Iris pigment epithelial cell (primary cell): Measurements from ENCODE around the gene CGNL1.

ENCODE experiments used
- DNase-seq: peaks from one replicate; pipeline ENCODE4 v3.0.0-alpha.2; 2011; ENCODE audit warnings: low read depth

CGNL1 gene, protein sequence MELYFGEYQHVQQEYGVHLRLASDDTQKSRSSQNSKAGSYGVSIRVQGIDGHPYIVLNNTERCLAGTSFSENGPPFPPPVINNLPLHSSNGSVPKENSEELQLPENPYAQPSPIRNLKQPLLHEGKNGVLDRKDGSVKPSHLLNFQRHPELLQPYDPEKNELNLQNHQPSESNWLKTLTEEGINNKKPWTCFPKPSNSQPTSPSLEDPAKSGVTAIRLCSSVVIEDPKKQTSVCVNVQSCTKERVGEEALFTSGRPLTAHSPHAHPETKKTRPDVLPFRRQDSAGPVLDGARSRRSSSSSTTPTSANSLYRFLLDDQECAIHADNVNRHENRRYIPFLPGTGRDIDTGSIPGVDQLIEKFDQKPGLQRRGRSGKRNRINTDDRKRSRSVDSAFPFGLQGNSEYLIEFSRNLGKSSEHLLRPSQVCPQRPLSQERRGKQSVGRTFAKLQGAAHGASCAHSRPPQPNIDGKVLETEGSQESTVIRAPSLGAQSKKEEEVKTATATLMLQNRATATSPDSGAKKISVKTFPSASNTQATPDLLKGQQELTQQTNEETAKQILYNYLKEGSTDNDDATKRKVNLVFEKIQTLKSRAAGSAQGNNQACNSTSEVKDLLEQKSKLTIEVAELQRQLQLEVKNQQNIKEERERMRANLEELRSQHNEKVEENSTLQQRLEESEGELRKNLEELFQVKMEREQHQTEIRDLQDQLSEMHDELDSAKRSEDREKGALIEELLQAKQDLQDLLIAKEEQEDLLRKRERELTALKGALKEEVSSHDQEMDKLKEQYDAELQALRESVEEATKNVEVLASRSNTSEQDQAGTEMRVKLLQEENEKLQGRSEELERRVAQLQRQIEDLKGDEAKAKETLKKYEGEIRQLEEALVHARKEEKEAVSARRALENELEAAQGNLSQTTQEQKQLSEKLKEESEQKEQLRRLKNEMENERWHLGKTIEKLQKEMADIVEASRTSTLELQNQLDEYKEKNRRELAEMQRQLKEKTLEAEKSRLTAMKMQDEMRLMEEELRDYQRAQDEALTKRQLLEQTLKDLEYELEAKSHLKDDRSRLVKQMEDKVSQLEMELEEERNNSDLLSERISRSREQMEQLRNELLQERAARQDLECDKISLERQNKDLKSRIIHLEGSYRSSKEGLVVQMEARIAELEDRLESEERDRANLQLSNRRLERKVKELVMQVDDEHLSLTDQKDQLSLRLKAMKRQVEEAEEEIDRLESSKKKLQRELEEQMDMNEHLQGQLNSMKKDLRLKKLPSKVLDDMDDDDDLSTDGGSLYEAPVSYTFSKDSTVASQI

DNA sequence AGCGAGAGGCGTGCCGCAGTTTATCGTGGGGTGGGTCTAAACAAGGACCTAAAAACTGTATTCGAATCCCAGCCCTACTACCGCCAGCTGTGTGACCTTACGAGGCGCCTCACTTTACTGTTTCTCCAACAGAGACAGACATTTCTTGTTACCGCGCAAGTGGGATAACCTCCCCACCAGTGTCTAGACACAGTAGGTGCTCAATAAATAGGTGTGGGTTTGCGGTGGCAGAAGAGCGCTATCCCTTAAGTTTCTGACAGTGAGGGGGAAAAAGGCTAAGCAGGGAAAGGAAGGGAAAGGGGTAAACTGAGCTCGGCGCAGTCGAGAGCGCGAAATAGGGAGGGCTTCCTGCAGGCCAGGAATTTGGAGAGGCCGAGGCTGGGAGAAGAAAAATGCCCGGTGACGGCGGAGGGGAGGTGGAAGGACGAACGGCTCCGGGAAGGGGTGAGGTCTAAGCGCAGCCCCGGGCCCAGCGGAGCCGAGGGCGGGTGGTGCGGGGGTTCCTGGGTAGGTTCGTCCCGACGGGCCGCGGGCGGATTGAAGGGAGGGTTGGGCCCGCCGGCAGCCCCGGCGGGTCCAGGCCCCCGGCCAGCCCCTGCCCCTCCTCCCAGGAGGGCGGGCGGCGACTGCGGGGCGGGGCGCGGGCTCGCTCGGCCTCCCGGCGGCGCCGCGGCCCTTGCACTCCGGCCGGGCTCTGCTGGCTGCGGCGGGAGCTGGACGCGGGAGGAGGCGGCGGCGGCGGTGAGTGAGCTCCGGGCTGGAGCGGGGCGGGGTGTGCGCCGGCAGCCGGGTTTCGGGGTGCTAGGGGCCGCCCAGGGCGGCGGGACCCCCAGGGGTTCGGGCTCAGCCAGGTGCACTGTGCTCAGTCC lies at the start of gene CGNL1:
TSS of gene CGNL1 (plus strand) at position 679 of the 869 bp plus-strand sequence. CDS start 61,495 bp downstream, outside the sequence.
- peak; percentile 33 for DNase-seq

DNA sequence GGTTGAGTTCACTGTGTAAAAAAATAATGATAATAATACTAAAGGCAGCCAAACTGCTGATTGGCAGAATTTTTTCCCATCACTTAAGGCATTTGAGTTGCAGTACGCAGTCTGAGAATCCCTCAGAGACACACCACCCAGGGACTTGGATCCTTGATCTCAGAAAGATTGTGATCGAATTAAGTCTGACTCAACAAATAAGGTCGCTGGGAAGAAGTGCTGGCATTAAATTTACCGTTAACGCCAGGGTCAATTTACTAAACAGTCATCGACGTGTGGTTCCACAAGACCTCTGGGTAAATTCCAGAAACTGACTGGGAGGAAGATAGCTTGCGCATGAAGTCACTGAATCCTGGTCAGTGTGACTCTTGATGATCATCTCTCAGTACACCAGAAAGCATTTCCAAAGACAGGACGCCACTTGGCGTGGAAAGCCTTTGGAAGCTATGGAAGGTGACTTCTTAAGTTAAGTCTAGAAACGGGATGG lies 48.3 kb upstream of the CGNL1 start:
- DNase-seq: peak; percentile 97

DNA sequence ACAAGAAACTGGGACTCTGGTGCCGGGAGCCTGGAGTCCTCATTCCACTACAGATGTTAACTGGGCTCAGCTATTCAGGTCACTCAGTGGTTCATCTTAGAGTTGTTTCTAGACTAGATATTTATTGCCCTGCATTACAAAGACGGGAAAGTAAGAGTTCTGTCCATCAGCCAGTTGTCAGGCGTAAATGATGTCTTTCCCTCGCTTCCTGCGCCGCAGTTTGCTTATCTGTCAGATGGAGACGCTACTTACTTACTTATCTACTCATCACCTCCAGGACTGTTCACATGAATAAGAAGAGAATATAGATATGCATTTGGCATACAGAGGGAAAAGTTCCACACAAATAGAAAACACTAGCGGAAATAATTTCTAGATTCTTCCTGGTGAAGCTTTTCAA lies 47.8 kb upstream of the CGNL1 start:
- no peak for DNase-seq

DNA sequence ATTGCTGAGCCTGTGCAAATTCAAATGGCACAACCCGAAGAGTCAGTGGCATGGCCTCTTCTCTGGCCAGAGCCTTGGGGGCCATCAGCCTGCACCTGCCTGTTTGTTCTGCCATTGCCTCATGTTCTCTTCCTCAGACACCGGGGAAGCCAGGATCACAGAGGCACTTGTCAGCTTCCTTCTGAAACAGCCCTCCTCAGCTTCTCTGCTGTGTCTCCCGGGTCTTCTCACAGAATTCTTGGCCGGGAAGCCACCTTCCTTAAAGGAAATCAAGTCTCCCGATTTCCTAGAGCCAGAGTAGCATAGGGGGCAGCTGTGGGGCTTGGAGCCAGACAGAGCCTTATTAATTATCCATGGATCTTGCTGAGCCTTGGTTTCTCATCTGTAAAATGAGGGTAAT lies 47.4 kb upstream of the CGNL1 start:
- no peak for DNase-seq

DNA sequence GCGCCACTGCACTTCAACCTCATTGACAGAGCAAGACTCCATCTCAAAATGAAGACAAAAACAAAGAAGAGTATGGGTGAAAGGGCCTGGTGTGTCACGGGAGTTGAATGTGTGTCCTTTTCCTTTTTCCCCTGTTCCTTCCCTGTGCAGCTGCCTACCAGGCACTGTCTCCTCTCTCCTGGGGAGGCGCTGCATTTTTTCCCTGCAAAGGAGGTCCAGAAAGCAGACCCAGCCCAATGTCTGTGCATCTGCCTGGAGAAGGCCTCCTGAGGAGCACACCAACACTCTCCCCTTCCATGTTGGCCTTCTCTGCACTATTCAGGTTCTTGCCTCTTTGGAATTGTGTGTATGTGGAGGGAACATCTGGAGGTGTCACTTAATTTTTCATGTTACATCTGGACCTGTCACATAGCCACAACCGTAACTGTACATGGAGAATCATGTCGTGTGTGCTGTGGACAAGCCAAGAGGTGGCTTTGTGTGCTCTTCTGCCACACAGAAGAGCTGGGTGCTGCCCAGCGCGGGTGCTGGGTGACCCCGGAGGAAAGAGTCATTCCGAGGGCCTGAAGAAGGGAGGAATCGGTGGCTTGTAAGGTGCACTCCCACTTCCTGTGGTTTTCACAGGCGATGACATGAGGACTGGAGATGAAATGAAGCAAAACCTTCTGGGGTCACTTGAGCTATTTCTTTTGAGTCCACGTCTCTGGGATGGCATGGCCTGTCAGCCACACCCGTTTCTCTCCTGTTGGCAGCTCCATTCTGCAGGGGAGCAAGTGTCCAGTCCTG lies 46.5 kb upstream of the CGNL1 start:
- no peak for DNase-seq

DNA sequence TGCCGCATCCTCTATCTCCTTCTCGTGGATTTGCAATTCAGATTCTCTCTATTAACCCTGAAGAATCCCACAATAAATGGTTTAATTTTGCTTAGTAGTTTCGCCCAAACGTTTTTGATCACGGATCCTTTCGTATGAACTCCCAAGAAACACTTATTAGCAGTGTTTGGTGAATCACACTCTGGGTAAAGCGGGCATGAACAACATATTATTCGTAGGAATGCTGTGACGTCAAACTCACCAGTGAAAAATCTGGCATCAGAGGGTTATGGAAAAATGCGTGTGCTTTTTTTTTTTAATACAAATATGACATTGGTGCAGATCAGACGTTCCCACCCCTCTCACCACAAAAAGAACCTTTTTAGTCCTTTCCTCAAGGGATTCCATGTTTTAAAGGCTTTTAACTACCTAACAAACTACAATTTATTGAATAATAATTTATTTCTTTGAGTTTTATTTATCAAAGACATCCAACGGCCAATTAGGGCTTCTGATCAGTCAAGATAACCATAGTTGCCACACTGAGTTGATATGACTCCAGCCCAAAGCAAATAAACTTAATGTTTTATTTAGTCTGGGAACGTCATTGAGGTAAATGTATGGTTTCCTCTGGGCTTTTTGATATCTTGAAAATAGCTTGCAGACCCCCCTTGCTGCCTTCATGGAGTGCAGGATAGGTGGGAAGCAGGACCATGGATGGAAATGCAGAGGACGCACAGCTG lies 45.5 kb upstream of the CGNL1 start:
- no peak for DNase-seq

DNA sequence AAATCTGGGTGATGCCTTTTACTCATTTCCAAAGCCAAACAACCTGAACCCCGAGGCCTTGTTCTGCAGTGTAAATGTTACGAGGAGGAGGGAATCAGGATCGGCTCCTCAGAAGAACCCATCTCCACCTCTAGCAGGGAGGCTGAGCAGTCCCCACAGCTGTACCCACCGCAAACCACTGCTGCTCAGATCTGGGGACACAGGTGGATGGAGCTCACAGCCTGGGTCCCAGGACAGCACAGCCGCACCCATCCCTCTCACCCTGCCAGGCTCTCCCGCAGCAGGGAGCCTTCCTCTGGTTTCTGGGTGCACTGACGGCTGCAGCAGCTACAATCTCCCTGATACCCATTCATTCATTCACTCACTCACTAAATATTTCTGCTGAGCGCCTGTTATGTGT lies 44.0 kb upstream of the CGNL1 start:
- DNase-seq: no peak

DNA sequence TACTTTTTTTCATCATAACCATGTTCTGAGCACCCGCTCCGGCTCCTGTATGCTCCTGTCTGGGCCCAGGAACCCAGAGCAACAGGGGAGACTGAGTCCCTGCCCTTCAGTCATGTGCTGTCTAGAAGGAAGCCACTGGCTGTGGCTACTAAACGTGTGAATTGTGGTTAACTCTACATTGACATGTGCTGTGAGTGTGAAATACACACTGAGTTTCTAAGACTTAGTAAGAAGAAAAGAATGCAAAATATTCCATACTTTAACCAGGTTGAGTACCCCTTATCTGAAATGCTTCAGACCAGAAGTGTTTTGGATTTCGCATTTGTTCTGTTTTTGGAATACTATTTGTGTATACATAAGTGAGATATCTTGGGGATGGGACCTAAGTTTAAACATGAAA lies 42.8 kb upstream of the CGNL1 start:
- peak; percentile 62 for DNase-seq

DNA sequence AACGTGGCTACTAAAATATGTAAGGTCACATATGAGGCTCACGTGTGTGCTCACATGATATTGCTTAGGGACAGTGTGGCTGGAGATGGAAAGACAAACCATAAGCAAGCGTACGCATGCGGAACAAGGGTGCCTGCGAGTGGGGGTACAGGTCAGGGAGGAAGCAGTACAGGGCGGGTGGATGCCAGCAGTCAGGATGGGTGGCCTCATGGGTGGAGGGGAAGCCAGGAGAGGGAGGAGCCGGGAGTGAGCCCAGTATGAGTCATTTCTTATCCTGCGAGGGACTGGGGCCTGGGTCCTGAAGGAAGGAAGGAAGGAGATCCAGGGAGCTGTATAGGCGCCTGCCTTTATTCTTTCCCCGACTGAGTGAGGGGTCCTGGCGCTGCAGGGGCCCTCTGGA lies 42.0 kb upstream of the CGNL1 start:
- DNase-seq: peak; percentile 40

DNA sequence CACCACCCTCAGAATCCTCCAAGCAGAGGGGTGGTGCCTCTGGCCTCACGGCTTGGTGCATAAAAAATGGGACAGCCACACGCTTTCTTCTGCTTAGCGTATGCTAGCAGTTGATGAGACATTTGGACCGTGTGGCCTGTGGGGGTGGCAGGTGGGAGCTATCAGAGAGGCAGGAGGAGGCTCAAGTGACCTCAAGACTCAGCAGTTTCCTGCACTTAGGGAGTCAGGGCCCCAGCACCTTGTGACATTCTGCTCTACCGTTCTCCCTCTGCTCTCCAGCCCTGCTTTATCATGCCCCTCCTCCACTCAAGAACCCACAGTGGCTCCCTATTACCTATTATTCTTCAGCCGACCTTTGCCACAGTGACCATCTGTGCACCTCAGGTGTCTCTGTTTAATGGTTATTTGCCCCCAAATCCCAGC lies 41.0 kb upstream of the CGNL1 start:
- DNase-seq: no peak

DNA sequence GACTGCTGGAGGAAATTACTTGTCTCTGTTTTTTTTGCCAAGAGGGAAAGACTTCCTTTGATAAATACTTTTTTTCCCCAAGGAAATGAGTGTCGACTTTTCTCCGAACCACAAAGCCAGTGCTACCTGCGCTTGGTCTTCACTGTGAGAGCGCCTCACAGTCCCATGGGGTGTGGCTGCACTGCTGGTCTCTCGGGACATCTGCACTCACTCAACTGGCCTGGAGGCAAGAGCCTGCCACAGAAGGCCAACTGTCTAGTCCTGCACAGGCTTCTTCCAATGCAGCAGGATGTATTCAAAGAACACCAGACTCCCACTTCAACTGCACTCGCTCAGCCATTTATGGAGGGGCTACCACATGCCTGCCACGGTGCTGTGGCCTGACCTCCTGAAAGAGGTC lies 40.6 kb upstream of the CGNL1 start:
- no peak for DNase-seq

DNA sequence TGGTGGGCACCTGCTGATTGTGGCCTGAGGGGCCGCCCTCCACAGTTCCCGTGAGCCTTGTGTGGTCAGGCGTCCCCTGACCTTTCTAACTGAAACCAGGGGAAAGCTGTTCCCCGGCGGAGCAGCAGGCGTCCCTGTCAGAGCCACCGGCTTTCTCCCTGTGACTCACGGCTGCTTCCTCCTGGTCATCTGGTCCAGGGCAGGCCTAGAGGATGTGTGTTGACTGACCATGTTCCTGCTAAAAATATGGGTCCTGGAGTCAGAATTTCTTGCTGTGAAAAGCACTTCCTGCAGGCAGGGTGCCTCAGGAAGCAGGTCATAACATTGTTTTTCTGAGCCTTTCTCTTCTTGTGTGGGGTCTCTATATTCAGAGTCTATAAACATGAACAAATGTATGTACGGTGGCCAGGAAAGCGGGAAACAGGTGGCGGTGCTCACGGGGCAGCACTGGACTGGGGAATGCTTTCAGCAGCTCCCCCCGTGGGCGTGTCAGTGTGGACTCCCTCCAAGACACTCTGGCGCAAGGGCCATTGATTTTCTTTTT lies 38.4 kb upstream of the CGNL1 start:
- DNase-seq: peak; percentile 50

DNA sequence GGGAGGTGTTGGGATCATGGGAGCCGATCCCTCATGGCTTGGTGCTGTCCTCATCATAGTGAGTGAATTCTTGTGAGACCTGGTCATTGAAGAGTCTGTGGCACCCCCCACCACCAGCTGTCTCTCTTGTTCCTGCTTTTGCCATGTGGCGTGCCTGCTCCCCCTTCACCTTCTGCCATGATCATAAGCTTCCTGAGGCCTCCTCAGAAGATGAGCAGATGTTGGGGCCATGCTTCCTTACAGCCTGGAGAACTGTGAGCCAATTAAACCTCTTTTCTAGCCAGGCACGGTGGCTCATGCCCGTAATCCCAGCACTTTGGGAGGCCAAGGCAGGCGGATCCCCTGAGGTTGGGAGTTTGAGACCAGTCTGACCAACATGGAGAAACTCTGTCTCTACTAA lies 37.0 kb upstream of the CGNL1 start:
- DNase-seq: no peak

DNA sequence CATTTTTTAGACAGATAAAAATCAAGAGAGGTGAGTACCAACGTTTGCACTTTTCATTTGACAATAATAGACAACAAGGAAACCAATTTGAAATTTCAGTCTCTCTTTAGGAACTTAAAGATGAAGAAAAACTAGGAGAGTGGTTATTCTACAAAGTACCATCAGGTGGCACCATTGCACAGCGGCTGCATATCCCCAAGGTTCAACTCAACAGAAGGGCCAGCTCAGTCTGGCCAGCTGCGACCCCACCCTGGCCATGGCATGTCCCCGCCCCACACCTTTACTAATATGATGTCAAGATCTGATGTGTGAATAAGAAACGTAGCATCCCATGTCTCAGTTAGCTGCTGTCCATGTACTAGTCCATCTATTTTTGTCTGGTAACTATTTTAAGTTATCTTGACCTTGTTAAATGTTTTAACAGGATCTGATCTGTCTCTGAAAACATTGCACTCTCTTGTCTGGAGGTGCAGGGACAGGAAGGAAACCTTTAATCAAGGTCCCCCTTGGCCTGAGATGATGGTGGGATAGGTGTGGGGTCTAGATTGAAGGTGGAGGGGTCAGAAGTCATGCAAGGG lies 35.5 kb upstream of the CGNL1 start:
- peak; percentile 60 for DNase-seq

DNA sequence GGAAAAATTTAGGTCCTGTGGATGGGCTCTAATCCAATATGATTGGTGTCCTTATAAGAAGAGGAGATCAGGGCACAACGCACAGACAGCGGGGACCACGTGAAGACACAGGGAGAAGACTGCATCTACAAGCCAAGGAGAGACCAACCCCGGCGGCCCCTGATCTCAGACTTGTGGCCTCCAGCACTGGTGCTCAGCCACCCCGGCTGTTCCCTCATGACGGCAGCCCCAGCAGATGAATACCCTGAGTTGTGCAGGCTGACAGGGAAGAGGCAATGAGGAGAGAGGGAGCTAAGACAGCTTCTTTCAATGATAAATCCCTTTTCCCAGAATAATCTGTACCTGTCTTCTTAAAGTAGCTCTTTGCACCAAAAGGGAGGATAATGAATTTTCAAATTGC lies 33.3 kb upstream of the CGNL1 start:
- no peak for DNase-seq

DNA sequence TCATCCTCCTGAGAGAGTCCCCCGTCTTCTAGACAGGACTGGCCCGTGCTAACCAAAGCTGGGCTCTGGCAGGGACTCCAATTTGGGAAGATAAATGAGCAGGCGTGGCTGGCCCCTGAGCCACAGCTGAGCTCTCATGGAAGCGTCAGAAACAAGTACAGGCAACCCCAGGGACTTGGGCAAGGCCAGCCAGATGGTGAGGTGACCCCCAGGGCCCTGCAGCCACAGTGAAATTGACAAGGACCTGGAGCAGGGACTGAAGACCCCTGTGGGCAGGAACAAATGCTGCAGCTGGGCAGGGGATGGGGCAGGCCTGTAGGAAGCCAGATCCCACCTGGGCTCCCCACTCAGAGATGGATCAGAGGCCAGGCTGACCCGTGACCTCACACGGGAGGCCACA lies 32.8 kb upstream of the CGNL1 start:
- no peak for DNase-seq

DNA sequence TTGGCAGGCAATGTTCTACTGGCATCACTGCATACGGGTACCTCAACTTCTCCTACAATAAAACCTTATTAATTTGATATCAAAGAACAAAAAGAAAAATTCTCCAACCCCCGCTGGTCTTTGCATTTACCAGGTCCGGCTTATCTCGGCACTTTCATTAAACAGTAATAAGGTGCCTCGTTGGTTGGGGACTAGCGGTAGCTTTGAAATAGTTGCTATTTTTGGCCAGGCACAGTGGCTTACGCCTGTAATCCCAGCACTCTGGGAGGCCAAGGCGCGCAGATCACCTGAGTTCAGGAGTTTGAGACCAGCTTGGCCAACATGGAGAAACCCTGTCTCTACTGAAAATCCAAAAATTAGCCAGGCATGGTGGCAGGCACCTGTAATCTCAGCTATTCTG lies 32.0 kb upstream of the CGNL1 start:
- DNase-seq: no peak

DNA sequence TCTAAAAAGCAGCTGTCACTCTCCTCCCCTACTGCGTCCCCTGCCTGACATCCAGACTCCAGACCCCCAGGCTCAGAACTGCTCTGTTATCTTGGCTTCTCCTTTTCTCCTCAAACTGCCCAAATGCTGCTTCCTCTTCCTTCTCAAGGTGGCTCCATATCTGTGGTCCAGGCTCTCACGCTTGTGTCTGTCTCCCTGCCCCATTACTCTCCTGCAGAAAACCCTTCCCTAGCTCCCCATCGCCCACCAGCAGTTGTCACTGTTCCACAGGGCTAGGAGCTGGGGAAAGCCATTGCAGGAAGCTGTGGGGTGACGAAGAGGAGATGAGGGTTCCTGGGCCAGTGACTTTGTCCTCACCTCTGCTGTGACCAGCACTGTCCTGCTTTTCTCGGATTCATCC lies 30.7 kb upstream of the CGNL1 start:
- DNase-seq: no peak

DNA sequence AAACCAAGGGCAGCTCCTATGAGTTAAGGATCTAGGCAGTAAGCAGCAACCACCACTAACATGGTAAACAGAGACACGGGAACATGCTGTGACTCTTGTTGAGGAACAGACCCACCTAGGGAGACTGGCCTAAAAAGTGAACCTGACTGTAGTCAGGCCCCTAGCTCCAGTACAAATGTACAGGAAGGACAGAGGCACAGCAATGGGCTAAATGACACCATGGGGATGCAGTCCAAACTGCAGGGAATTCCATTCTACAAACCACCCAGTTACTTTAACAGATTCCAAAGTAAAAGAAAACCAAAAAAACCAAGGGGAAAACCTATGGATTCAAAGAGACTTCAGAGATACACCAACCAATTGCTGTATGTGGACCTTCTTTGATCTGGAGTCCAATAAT lies 28.2 kb upstream of the CGNL1 start:
- DNase-seq: no peak
